NCI-H128 (cell line): ENCODE measurements around the gene RAD52.
A peak's percentile ranks its signal among the peaks of the same experiment; 100 is the strongest.

Experiments
- DNase-seq: peaks from one replicate; lab custom pipeline; 2025; ENCODE audit not compliant: unreplicated experiment; lab: John Stamatoyannopoulos, UW

Gene RAD52

DNA sequence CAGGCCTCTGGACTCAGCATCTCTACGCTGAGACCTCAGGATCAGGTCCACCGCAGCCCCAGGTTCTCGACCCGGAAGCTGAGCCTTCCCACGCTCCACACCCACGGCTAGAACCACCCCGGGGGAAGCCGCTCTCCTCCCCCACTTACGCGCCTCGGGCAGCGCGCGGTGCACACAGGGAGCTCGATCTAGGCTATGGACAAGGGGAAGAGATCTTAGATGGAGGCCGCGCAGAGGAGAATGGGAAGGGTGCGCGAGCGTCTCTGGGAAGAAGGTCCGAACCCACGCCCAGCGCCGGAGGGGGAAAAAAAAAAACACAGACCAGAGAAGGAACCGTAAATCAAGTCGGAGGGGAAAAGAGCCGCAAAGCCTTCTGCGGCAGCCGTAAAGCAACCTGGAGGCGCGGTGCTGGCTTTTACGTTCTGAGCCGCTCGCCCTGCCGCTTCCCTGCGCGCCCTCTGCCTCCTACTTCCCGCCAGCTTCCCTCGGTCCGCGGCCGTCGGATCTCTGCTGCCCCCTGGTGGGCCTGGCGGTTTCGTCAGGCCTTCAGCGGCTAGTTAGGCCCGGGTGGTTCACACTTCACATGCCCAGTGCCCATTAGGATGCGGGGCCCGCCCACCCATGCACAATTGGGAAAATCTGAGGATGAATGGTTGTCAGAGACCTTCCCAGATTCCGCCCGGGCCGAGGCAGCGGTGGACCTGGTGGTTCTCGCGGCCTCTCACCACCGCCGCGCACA, at the start of gene RAD52:
Gene RAD52 (minus strand): TSS at position 242 of the 739 bp plus-strand sequence. CDS start 16,636 bp downstream, outside the sequence.
- DNase-seq: peak; percentile 98

DNA sequence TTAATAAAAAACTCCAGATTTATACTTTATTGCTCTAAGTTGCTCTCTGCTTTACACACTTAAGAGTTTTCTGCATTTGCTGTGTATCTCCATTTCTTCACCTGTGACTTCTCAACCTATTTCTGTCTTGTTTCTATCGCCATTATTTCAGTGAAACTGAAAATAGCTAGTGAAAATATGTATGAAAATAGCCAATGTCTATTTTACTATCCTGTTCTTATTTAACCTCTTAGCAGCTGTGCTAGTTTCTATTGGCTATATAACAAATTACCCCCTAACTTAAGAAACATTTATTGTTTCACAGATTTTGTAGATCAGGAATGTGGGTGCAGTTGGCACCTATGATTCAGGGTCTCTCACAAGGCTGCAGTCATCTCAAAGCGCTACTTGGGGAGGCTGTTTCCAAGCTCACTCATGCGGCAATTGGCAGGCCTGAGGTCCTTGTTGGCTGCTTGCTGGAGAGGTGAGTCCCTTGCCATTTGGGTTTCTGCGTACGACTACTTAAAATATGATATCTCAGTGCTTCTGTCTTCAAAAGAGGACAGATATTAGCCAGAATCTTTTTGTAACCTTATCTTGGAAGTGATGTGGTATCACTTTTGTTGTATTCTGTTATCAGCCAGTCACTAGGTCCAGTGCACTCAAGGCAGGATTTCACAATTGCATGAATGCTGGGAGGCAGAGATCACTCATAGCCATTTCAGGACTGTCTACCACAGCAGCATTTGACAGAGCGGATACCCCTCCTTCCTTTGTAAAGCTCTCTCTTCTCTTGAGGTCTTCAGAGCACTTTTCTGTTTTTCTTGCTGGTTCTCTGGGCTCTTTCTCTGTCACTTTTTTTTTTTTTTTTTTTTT, 48.8 kb upstream of the RAD52 start:
- no peak for DNase-seq

DNA sequence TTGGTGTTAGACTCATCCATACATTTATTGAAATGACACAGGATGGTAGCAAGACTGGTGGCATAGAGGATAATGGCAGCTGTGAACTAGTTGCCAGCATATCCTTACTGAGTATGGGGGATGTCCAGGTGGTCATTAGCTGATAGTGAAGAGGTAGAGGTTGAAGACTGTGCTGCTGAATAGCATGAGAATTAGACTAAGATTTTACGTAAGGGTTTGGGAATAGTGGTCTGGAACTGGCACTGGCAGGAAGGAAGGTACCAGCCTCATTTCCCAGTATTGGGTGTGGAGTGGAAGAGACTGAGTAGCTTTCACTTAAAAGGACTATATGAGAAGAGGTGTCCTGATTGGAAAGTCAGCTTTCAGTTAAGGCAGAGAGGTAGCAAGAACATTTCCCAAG, 48.0 kb upstream of the RAD52 start:
- DNase-seq: no peak

DNA sequence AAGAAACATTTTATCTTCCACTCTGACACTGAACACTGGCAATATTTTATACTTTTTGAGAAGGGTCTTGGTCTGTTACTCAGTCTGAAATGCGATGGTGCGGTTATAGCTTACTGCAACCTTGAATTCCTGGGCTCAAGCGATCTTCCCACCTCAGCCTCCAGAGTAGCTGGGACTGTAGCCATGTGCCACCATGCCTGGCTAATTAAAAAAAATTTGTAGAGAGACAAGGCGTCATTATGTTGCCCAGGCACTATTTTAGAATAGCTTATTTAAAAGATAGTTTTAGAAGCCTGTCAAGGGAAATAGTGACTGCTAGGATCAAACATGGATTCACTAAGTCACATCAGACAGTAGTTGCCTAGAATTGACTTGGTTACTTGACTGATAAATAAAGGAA, 47.4 kb upstream of the RAD52 start:
- DNase-seq: no peak

DNA sequence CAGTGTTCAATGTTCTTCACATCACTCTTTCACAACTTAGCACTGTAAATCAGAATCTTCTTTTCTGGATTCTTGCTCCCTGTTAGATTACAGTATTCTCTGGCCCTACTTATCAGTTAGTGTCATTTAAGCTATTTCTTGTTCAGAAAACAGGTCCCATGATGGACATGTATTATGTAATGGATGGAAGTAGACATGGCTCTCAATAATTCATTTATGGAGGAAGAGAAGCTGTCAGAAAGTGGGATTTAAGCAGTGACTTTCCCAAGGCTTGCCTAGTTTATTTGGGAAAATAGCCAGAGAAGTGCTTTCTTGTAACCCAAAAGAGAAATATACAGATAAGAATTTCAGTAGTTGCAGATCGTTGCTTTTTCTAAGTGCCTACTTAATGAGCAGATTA, 43.2 kb upstream of the RAD52 start:
- no peak for DNase-seq

DNA sequence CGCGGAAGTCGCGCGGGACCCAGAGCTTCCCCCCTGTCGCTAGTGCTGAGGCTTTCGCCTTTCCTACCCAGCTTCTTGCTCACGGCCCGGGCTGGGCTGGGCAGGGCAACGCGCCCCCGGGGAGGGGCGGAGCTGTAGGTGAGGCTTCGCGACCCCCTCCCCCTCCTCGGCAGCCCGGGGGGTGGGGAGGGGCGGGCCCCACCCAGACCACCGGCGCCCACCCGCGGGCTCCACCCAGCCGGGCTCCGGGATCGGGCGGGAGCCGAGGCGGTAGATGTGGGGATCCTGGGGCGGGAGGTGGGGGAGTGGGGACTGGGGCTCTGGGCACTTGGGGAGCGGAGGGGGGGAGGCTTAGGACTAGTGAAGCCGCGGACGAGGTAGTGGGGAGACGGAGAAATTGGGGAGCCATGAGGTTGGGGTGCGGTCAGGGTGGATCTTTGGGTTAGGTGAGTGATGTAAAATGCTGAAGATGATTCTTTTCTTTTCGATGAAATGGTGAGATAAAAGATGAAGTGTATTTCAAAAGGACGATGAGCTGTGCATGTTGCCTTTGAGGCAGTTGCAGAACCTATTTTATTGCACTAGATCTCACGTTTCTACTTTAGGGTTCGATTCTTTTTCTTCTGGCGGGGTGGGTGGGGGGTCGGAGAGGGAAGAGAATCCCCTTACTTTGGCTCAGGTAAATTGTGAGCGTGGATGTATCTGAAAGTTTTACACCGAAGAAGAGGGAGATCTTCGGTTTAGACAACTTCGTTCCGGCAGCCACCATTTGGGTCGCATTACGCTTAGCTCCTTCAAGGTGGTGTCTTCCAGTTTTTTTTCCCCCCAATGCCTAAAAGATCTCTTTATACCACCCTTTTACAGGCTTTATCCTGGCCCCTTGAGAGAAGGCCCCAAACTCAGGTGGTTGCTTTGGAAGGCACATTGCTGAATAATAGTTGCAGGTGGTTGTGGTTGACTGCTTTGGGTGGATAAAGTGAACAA, 42.1 kb upstream of the RAD52 start:
- DNase-seq: no peak

DNA sequence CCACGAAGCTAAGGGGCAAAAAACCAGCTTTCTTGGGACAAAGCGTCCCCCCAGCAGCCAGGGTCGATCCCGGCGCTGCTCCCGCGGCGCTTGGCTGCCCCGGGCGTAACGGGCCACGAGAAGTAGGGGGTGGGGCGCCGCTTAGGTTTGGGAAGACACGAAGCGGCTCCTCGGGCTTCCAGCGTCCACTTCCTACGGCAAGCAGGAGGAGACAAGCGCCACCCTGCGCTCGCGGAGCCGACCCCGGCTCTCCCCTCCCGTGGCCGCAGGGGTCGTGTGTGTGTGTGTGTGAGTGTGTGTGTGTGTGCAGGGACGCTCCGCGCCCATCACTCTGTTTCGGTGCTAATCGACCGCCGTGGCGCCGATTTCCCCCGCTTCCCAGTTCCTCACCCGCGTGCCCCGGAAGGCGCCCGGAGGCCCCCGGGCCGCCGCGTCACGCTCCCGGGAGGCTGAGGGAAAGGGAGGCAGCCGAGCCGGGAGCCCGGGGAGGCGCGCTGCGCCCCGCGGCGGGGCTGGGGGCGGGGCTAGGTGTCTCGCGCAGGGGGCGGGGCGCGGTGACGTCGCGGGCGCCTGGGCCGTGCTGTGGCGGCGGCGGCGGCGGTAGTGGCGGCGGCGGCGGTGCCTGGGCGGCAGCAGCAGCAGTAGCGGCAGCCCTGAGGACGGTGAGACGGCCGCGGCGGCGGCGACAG, 41.3 kb upstream of the RAD52 start, which contains the start of gene ERC1:
Gene ERC1 (plus strand): TSS at position 563 of the 689 bp plus-strand sequence. CDS start 36,681 bp downstream, outside the sequence.
- DNase-seq: peak; percentile 76

DNA sequence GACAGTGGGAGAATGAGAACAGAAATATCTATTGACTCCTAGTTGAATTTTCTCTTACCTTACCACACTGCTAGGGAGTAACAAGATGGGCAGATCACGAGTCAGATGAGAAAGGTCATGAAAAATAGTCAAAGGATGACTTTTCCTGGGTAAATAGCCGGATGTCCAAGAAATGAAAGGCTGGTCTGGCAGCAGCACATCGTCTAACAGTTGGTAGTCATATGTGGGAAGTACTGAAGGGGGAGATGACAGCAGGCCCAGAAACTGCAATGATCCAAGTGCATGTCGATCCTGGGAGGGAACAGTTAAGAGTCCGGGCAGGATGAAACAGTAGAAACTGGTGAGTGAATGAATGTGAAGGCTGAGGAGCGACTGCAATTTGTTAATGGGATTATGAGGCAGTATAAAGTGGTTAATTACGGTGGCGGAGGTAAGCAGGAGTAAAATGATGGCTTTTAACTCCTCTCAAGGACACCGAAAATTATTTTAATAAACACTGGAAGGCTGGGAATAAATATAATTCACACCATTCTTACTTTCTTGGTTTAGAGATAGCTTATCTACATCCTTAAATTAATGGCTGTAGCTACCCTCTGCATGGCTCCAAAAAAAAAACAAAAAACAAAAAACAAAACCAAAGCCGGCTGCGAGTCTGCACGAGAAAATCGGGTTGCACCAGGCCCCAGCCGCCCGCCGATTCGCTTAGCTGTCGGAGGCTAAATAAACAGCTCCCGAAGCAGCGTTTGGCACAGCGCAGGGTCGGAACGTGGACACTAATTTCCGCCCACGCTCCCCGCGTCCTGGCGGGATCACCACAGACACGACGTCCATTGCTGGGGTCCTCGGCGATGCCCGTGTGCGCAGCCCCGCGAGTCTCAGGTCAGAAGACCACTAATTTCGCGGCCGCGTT, 40.5 kb upstream of the RAD52 start:
- DNase-seq: peak; percentile 65

DNA sequence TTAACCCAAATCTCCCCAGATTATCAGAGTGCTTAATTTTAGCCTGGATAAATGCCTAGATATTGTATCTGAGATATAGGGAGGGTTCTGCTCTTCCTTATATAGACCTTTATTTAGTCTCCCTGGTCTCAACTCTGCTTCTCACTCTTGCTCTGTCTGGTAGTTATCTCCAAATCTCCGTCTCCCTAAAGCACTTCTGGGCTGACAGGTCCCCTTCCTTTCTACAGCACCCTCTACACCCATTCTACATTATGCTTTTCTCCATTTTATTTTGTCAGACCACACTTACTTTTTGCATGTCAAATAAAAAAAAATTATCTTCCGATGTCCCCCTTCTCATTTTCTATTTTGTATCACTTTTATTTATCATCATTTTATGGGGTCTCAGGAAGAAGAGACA, 39.6 kb upstream of the RAD52 start:
- DNase-seq: no peak

DNA sequence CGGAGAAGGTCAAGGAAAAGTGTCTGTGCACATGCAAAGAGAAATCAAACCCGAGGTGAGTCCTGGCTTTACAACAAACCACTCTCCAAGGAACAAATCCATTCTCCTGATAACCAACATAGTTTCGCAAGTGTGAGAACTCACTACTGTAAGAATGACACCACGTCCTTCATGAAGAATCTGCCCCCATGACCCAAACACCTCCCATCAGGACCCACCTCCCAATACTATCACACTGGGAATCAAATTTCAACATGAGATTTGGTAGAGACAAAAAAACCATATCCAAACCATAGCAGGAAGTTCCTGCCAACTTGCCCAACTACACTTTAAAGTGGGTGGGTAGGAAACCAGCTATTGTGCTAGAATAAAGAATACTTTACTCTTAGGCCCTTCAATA, 39.2 kb upstream of the RAD52 start:
- no peak for DNase-seq

DNA sequence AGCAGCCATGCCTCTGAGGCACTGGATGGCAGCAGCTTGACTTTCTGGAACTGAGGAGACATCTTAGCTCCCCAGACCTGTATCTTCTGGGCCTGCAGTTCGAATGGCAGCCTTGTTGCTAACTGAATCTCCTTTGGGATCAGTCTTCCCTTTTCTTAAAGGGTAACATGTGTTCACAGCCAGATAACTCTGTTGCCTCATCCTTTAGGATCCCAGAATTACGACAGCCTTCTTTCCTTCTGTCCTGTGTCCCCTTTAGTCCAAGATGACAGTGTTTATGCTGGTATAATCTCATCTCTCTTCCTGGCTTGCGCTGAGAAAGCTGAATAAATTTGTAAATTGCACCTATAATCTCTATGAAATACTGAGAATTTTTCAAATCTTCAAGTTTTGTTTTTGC, 32.5 kb upstream of the RAD52 start:
- DNase-seq: no peak

DNA sequence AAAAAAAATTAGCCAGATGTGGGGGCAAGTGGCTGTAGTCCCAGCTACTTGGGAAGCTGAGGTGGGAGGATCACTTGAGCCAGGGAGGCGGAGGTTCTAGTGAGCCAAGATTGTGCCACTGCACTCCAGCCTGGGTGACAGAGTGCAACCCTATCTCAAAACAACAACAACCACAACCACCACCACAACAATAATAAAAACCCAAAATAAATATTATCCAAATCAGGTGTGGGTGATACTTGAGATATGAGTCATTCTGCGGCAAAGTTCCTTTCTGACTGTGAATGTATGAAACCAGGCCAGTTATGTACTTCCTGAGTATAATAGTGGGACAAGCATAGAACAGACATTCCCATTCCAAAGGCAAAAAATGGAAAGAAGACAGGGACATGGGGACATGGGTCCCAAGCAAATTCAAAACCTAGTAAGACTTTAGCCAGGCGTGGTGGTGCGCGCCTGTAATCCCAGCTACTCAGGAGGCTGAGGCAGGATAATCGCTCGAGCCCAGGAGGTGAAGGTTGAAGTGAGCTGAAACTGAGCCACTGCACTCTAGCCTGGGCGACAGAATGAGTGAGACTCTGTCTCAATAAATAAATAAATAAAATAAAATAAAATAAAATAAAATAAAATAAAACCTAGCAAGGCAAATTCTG, 31.8 kb upstream of the RAD52 start:
- DNase-seq: no peak

DNA sequence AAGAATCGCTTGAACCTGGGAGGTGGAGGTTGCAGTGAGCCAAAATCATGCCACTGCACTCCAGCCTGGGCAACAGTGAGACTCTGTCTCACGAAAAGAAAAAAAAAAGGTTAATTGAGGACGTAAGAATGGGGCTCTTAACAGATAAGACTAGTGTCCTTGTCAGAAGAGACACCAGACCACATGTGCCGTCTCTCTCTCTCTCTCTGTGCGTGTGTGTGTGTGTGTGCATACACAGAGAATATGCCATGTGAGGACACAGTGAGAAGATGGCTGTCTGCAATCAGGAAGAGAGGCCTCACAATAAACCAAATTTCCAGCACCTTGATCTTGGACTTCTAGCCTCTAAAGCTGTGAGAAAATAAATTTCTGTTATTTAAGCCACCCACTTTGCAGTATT, 29.9 kb upstream of the RAD52 start:
- DNase-seq: no peak

DNA sequence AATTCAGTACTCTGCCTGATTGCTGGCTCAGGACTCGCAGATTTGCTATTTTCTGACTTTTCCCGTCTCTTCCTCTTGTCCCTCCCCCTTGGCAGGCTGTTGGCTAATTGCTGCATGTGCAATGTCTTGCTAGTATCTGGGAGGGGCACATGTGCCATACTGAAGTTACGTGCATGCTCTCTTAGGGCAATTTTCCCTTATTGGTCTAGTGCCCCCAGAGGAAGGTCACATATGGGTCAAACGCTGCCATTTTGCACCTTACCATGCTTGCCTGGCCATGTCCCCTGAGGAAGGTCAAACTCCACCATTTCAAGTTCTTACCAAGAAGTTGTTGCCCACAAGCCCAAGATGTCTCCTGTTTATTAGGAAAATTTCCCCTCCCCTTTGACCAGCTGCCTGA, 27.7 kb upstream of the RAD52 start:
- DNase-seq: no peak

DNA sequence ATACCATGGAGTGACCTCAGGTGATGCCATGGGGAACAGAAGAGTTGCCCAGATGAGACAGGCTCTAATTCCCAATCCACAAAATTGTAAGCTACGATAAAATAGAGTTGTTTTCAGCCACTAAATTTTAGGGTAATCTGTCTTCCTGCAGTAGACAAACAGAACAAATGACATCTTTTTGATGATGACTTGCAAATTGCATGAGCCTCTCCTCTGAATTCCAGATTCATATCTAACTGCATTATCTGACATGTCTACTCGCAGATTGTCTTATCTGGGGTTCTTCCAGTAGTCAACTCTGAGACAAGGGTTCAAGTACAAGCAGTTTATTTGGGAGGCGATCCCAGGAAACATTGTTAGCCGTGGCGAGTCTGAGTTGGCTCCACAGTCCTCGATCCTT, 27.1 kb upstream of the RAD52 start:
- DNase-seq: no peak

DNA sequence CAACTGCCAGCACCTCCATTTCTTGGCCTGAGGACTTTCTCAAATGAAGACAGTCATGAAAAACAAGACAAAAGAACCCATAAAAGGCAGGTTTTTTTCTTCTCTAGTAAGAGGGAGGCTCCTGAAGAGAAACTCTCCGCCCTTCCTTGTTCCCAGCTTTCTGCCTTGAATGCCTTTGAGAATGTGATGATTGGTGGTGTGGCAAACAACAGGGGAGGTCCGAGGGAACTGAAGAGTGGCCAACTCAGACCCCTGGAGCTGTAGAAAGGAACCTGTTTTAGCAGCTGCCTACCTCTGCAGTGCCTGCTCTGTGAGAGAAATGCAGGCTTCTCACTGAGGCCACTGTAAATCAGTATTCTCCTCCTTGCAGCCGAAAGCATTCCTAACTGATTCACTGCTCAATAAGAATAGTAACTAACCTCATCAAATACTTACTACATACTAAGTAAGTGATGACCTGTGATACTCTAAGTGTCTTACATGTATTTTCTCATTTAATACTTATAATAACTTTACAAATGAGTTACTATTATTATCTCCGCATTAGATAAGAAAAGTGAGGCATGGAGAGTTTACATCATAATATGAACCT, 24.9 kb upstream of the RAD52 start:
- no peak for DNase-seq

DNA sequence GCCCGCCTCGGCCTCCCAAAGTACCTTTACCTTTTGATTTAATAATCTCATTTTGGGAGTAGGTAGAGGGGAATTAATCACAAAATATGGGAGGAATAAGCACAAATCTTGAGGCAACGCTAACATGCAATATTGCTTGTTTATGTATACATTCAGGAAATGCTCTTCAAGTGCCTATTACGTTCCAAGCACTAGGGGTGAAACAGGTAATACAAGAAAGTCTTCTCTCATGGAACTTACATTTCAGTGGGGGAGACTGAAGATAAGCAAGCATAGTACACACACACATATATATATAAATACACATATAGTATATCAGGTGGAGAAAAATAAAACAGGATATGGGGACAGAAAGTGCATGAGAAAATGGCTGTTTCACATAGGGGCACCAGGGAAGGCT, 22.5 kb upstream of the RAD52 start:
- no peak for DNase-seq

DNA sequence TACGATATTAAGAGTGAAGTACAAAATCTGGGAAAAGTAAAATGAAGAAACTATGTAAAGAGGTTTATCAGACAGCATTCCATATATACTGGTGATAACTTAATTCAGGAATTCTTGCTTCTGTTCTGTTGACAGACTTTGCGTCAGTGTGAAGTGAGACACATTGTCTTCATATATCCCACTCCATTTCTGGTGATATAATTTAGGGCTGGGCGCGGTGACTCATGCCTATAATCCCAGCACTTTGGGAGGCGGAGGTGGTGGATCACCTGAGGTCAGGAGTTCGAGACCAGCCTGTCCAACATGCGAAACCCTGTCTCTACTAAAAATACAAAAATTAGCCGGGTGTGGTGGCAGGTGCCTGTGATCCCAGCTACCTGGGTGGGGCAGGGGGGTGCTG, 20.3 kb upstream of the RAD52 start:
- DNase-seq: no peak

DNA sequence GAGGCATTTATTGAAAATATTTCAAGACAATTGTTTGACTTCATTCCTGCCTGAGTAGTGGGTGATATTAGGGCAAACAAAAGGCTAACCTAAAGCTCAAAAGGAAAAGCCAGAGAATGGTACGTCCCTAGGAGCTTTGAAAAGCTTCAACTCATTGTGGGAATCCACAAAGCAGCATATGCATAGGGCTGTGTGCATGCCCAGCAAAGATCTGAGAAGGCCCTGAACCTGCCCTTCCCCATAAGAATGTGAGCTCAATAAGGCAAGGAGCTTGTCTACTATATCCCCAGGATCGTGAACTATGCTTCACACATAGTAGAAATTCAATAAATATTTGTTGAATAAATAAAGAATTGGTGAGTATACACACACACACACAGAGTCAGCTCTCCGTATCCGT, 19.1 kb upstream of the RAD52 start:
- DNase-seq: no peak
